Activated CD4-positive, alpha-beta T cell treated with anti-CD3 and anti-CD28 coated beads, Interleukin-2, amount 10 ng/mL, durations not matched to agents 7 days and 5 days (primary cell): ENCODE data around the gene CEACAM7. TPM values are rescaled to one million over a fixed set of nuclear protein-coding genes. Genes with fewer than 3 reads are reported as not detected.

ENCODE experiments used
- CTCF ChIA-PET: fragments of 350-600 bp; sonication (Branson Sonifier 250); formaldehyde crosslinking; loops from one replicate; lab custom pipeline; 2021; ENCODE audit warnings: antibody characterized with exemption; lab: Charles Lee
- POLR2A ChIA-PET: fragments of 350-600 bp; sonication (Branson Sonifier 250); formaldehyde crosslinking; loops from one replicate; lab custom pipeline; 2021; ENCODE audit warnings: antibody characterized with exemption; lab: Charles Lee
- DNase-seq: peaks from one replicate; pipeline ENCODE4 v3.0.0-alpha.2; 2020
- H3K27ac Mint-ChIP-seq: one replicate; pipeline ENCODE4 v1.8.0; 2021; ENCODE audit warnings: mild to moderate bottlenecking, moderate library complexity, mixed read lengths
- H3K27me3 Mint-ChIP-seq: one replicate; pipeline ENCODE4 v1.8.0; 2021; ENCODE audit warnings: mixed read lengths
- H3K36me3 Mint-ChIP-seq: one replicate; pipeline ENCODE4 v1.8.0; 2021; ENCODE audit warnings: low read depth, mixed read lengths
- H3K4me1 Mint-ChIP-seq: one replicate; pipeline ENCODE4 v1.8.0; 2021; ENCODE audit warnings: mixed read lengths
- H3K4me3 Mint-ChIP-seq: one replicate; pipeline ENCODE4 v1.8.0; 2021; ENCODE audit warnings: mild to moderate bottlenecking, moderate library complexity, mixed read lengths
- H3K9me3 Mint-ChIP-seq: one replicate; pipeline ENCODE4 v1.8.0; 2021; ENCODE audit warnings: mixed read lengths
- total RNA-seq, 2 experiments: library from RNA; stranded (reverse); gene quantifications; one replicate each; pipeline ENCODE4 v1.2.3, GENCODE V29; 2021

CEACAM7 gene
- total RNA-seq, 2 experiments from 2014 or later: not detected

GRCh38 chr19:41626877-41627276 lies 61.2 kb downstream of the CEACAM7 start, which contains the start of gene CEACAM4:
CEACAM4 (minus strand) TSS chr19:41627074; CDS start chr19:41626963, 111 bp downstream.
- Mint-ChIP-seq H3K4me1 (no peaks in the 10 kb centered on the region), H3K36me3 (no peaks in the 10 kb centered on the region), H3K27ac (no peak within 1 kb of the TSS), H3K4me3 (no peak within 1 kb of the TSS), H3K9me3 (peaks cover 12% of the 10 kb centered on the region), H3K27me3 (peaks cover 13% of the 10 kb centered on the region)
- ChIA-PET CTCF (no interaction called here), POLR2A (no interaction called here)
- no peak for DNase-seq

DNA sequence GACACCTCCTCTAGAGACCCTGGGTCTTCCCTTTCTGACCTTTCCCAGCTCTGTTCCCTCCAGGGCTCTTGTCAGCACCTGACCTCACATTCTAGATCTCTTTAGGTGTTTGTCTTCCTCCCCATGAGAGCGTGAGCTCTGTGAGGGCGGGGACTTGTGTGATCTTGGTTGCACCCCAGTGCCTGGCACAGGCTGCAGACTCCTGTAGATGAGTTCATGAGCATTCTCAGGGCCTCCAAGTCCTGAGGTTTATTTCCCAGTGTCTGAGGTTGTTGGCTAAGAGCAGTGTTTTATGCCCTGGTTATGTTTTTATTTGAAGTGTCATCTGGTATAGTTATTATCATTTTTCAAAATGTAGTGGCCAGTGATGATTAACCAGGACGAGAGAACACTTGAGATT lies 61.8 kb downstream of the CEACAM7 start:
- no peak overlapping the region for H3K4me3 Mint-ChIP-seq
- no peak for DNase-seq
- no peaks in the 10 kb centered on the region for H3K4me1 Mint-ChIP-seq
- ChIA-PET POLR2A (no interaction called here), CTCF (no interaction called here)
- H3K27me3 Mint-ChIP-seq: peaks cover 11% of the 10 kb centered on the region
- no peaks in the 10 kb centered on the region for H3K36me3 Mint-ChIP-seq
- H3K9me3 Mint-ChIP-seq: peaks cover 10% of the 10 kb centered on the region
- no peak overlapping the region for H3K27ac Mint-ChIP-seq

DNA sequence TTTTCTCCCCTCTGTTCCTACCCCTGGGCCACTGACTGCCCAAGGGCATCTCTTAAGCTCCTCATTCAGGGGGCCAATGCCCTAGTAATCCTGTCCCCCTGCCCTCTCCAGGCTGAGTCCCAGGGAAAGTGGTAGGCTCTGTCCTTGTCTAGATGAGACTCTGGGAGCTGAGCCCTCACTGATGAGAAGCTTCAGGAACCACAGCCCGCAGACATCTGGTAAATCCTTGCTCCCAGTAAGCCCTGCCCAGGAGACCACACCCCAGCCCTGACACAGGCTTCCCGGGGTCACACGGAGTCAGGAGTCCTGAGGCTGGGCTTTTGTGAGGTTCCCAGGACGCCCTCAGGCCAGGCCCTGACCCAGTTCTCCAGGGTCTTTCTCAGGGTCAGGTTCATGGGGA lies 63.1 kb downstream of the CEACAM7 start:
- Mint-ChIP-seq H3K4me1 (no peaks in the 10 kb centered on the region), H3K36me3 (no peaks in the 10 kb centered on the region), H3K9me3 (peaks cover 2% of the 10 kb centered on the region), H3K27ac (no peak overlapping the region), H3K4me3 (no peak overlapping the region), H3K27me3 (peaks cover 9% of the 10 kb centered on the region)
- ChIA-PET POLR2A (no interaction called here), CTCF (no interaction called here)
- no peak for DNase-seq

GRCh38 chr19:41624515-41624914 lies 63.6 kb downstream of the CEACAM7 start:
- no peak overlapping the region for H3K27ac Mint-ChIP-seq
- CTCF ChIA-PET: no interaction called here
- no peak for DNase-seq
- H3K36me3 Mint-ChIP-seq: no peaks in the 10 kb centered on the region
- no peaks in the 10 kb centered on the region for H3K9me3 Mint-ChIP-seq
- H3K4me1 Mint-ChIP-seq: no peaks in the 10 kb centered on the region
- no peak overlapping the region for H3K4me3 Mint-ChIP-seq
- H3K27me3 Mint-ChIP-seq: peaks cover 9% of the 10 kb centered on the region
- POLR2A ChIA-PET: no interaction called here

GRCh38 chr19:41623360-41623759 lies 64.7 kb downstream of the CEACAM7 start:
- peaks cover 9% of the 10 kb centered on the region for H3K27me3 Mint-ChIP-seq
- no peaks in the 10 kb centered on the region for H3K36me3 Mint-ChIP-seq
- no peak overlapping the region for H3K27ac Mint-ChIP-seq
- ChIA-PET CTCF (no interaction called here), POLR2A (no interaction called here)
- no peaks in the 10 kb centered on the region for H3K9me3 Mint-ChIP-seq
- no peaks in the 10 kb centered on the region for H3K4me1 Mint-ChIP-seq
- no peak overlapping the region for H3K4me3 Mint-ChIP-seq
- DNase-seq: no peak

Other genes starting within 250 kb of the CEACAM7 start
- gene DMAC2, start 248.4 kb downstream of the CEACAM7 start, total RNA-seq: 10 to 100 TPM; 48.9 to 54.1 TPM
- gene ERICH4, start 245.1 kb downstream of the CEACAM7 start, total RNA-seq: not detected
- 10 to 100 TPM; 72.0 to 78.3 TPM for gene CEACAM21, start 112.1 kb downstream of the CEACAM7 start, total RNA-seq
- not detected for gene CEACAM4, start 61.2 kb downstream of the CEACAM7 start, total RNA-seq
- gene CEACAM5, start 20.4 kb upstream of the CEACAM7 start, total RNA-seq: not detected
- not detected for gene CEACAM6, start 67.3 kb upstream of the CEACAM7 start, total RNA-seq
- not detected for gene CEACAM3, start 108.3 kb upstream of the CEACAM7 start, total RNA-seq
- gene LYPD4, start 156.4 kb upstream of the CEACAM7 start, total RNA-seq: not detected
- not detected for gene DMRTC2, start 156.8 kb upstream of the CEACAM7 start, total RNA-seq
- gene RPS19, start 172.0 kb upstream of the CEACAM7 start, total RNA-seq: 1,000 to 10,000 TPM; 2,679 to 3,011 TPM
- gene CD79A, start 189.0 kb upstream of the CEACAM7 start, total RNA-seq: 1 to 10 TPM; 2.9 to 4.7 TPM
- gene ARHGEF1, start 194.9 kb upstream of the CEACAM7 start, total RNA-seq: 100 to 1,000 TPM; 663 to 761 TPM
- gene ERFL, start 240.2 kb upstream of the CEACAM7 start, total RNA-seq: 1 to 10 TPM; 1.5 to 1.6 TPM